NCI-H2029 (cell line): Measurements from ENCODE around the gene CALR3.
"Not testable (repeated sequence)": the region's sequence is repeated elsewhere in the genome, so short reads cannot be mapped to it uniquely, and the experiment has no call there.

ENCODE experiments used
- DNase-seq: peaks from one replicate; lab custom pipeline; 2025; lab: John Stamatoyannopoulos, UW

CALR3 gene

GRCh38 chr19:16524991-16525734, 29.2 kb upstream of the CALR3 start:
- DNase-seq = no peak

GRCh38 chr19:16522559-16523377, 26.8 kb upstream of the CALR3 start:
- no peak for DNase-seq

GRCh38 chr19:16521715-16522289, 25.8 kb upstream of the CALR3 start:
- DNase-seq = no peak

GRCh38 chr19:16520986-16521624, 25.1 kb upstream of the CALR3 start:
- DNase-seq = no peak

GRCh38 chr19:16520074-16520973, 24.4 kb upstream of the CALR3 start:
- DNase-seq = no peak

GRCh38 chr19:16519230-16519687, 23.3 kb upstream of the CALR3 start:
- no peak for DNase-seq

GRCh38 chr19:16518483-16519229, 22.7 kb upstream of the CALR3 start:
- DNase-seq = no peak

GRCh38 chr19:16518061-16518460, 22.1 kb upstream of the CALR3 start:
- DNase-seq = no peak

- DNase-seq = no peak
These were observed 21.1 kb upstream of the CALR3 start for GRCh38 chr19:16516923-16517610.

- no peak for DNase-seq
These were observed 20.4 kb upstream of the CALR3 start for GRCh38 chr19:16516381-16516780.

- no peak for DNase-seq
These were observed 18.5 kb upstream of the CALR3 start for GRCh38 chr19:16514383-16515019.

GRCh38 chr19:16512611-16513010, 16.6 kb upstream of the CALR3 start:
- DNase-seq = not testable (repeated sequence)

- no peak for DNase-seq
These were observed 13.4 kb upstream of the CALR3 start for GRCh38 chr19:16509141-16510061.

GRCh38 chr19:16508546-16508945, 12.6 kb upstream of the CALR3 start:
- no peak for DNase-seq

GRCh38 chr19:16506961-16507360, 11.0 kb upstream of the CALR3 start:
- DNase-seq = no peak

GRCh38 chr19:16506161-16506560, 10.2 kb upstream of the CALR3 start:
- DNase-seq = not testable (repeated sequence)

GRCh38 chr19:16504271-16504670, 8.3 kb upstream of the CALR3 start:
- no peak for DNase-seq

GRCh38 chr19:16497837-16498236, 1.9 kb upstream of the CALR3 start:
- no peak for DNase-seq
